Adrenal gland (tissue), 12 donors: Measurements from ENCODE around the gene NOS3. TPM values are rescaled to one million over a fixed set of nuclear protein-coding genes. Genes with fewer than 3 reads are reported as not detected.
"Not testable (repeated sequence)": the region's sequence is repeated elsewhere in the genome, so short reads cannot be mapped to it uniquely, and the experiment has no call there.

ENCODE experiments used
- DNase-seq, 7 donors: peaks; one replicate each; pipeline ENCODE4 v3.0.0-alpha.2; 2019 to 2020
- H3K27ac ChIP-seq, 5 donors: fragments of 200-600 bp; sonication (generic) in 4 of 5; 1 replicate in 3 of 5; 2 replicates in 2 of 5; pipeline versions ENCODE4 v1.5.1 to v1.8.0; 2016 to 2020; ENCODE audit warnings: mild to moderate bottlenecking in 1 of 5
- H3K27me3 ChIP-seq: fragments of 200-600 bp; 2 replicates; pipeline ENCODE4 v1.8.0; 2021
- H3K36me3 ChIP-seq, 2 donors: fragments of 200-600 bp; replicated peaks in 1 of 2; 1 replicate in 1 of 2; 2 replicates in 1 of 2; pipeline versions ENCODE4 v1.5.1 to v1.8.0; 2018 to 2022
- H3K4me1 ChIP-seq, 2 donors: fragments of 200-600 bp; replicated peaks in 1 of 2; 1 replicate in 1 of 2; 2 replicates in 1 of 2; pipeline versions ENCODE4 v1.5.1 to v1.8.0; 2018 to 2021
- H3K4me3 ChIP-seq, 4 donors: fragments of 200-600 bp; sonication (generic) in 3 of 4; one replicate each; pipeline ENCODE4 v1.5.1; 2016 to 2018
- H3K9me3 ChIP-seq, 3 donors: fragments of 200-600 bp; sonication (generic) in 1 of 3; replicated peaks in 1 of 3; 1 replicate in 2 of 3; 2 replicates in 1 of 3; pipeline versions ENCODE4 v1.5.1 to v1.8.0; 2016 to 2021
- POLR2A ChIP-seq, 2 donors: fragments of 450-650 bp; IDR thresholded peaks; one replicate each; pipeline ENCODE4 v1.6.1; 2017; ENCODE audit warnings: antibody characterized with exemption in 2 of 2, mild to moderate bottlenecking in 2 of 2, moderate library complexity in 1 of 2
- WGBS, 4 donors: extraction: QIAGEN DNeasy Blood & Tissue Kit in 2 of 4; methylation state at CpG; one replicate each; pipeline versions ENCODE4 v1.1.5 to v1.1.7; 2013 to 2017; 5-methylcytosine and 5-hydroxymethylcytosine counted together
- intact Hi-C, 2 donors: fragments of 100-400 bp; cut with DNase I; formaldehyde crosslinking; loops; one replicate each; pipeline versions ENCODE4 v1.14.1 to v1.15.0; 2022 to 2023
- polyA plus RNA-seq, 3 donors: library from polyadenylated mRNA; stranded (reverse); fragments of 200-250 nt in 2 of 3; fragments of 350-450 nt in 1 of 3; fragmentation: Illumina TruSeq in 1 of 3; extraction: RNeasy Lipid Tissue Mini Kit (QIAGEN cat#74804) in 1 of 3; gene quantifications; one replicate each; pipeline ENCODE4 v1.2.3, GENCODE V29; 2013 to 2014
- total RNA-seq, 9 donors: library from RNA; depleted of rRNA in 4 of 9; stranded (reverse); fragments of >200 nt in 4 of 9; fragments of 120-200 nt in 1 of 9; fragmentation: NEBNext Ultra II Directional in 1 of 9; extraction: Animal tissue kit (Norgen Biotek cat#: 25700) in 1 of 9; gene quantifications; one replicate each; pipeline versions ENCODE4 v1.1.0 to v1.2.4, GENCODE V29; 2013 to 2023
- TF ChIP-seq, protein P1 (sequence below), 6 experiments: fragments of 450-650 bp in 4 of 6; fragments of 200-600 bp in 2 of 6; sonication (generic) in 1 of 6; IDR thresholded peaks; 1 replicate in 5 of 6; 2 replicates in 1 of 6; pipeline versions ENCODE4 v1.5.1 to v1.8.0; 2016 to 2021; ENCODE audit warnings: antibody characterized with exemption in 6 of 6, mild to moderate bottlenecking in 2 of 6, moderate library complexity in 1 of 6
- donor health status: healthy with polysubstance abuse.
- donor health status: Bipolar disorder and iron deficiency.
- donor health status: DM: yes; HTN: yes; CAD: no.
- donor health status: DM: no; HTN: no; CAD: no.
- donor health status: DM: no; HTN: no; CAD: no.
- donor health status: DM: yes; HTN: yes; CAD: no.

Gene NOS3
- total and polyA plus RNA-seq, 12 donors: 2.2 to 26.5 (median 15.1) TPM

GRCh38 chr7:151040616-151041375, 50.0 kb downstream of the NOS3 start:
- H3K36me3 ChIP-seq: peaks cover 0 to 29% of the 10 kb centered on the region in 2 donors
- DNase-seq: no peak
- peaks cover 13 to 17% of the 10 kb centered on the region in 2 donors for H3K4me1 ChIP-seq
- TF ChIP-seq, protein P1, sequence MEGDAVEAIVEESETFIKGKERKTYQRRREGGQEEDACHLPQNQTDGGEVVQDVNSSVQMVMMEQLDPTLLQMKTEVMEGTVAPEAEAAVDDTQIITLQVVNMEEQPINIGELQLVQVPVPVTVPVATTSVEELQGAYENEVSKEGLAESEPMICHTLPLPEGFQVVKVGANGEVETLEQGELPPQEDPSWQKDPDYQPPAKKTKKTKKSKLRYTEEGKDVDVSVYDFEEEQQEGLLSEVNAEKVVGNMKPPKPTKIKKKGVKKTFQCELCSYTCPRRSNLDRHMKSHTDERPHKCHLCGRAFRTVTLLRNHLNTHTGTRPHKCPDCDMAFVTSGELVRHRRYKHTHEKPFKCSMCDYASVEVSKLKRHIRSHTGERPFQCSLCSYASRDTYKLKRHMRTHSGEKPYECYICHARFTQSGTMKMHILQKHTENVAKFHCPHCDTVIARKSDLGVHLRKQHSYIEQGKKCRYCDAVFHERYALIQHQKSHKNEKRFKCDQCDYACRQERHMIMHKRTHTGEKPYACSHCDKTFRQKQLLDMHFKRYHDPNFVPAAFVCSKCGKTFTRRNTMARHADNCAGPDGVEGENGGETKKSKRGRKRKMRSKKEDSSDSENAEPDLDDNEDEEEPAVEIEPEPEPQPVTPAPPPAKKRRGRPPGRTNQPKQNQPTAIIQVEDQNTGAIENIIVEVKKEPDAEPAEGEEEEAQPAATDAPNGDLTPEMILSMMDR (IDR thresholded peaks at IDR 0.05): no peak
- no peak for TF ChIP-seq POLR2A (IDR thresholded peaks at IDR 0.05)
- 89 to 93% (median 92%) methylated on average over 23 to 30 of the region's 30 CpGs for WGBS, 4 donors
- no peaks in the 10 kb centered on the region for H3K9me3 ChIP-seq
- no peak overlapping the region for H3K4me3 ChIP-seq
- H3K27me3 ChIP-seq: no peaks in the 10 kb centered on the region
- no peak overlapping the region for H3K27ac ChIP-seq
- intact Hi-C loops: no loop called here

DNA sequence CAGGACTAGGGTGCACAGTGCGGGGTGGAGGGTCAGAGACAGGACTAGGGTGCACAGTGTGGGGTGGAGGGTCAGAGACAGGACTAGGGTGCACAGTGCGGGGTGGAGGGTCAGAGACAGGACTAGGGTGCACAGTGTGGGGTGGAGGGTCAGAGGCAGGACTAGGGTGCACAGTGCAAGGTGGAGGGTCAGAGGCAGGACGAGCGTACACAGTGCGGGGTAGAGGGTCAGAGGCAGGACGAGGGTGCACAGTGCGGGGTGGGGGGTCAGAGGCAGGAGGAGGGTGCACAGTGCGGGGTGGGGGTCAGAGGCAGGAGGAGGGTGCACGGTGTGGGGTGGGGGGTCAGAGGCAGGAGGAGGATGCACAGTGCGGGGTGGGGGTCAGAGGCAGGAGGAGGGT, 52.6 kb downstream of the NOS3 start:
- intact Hi-C loops, H3K9me3 ChIP-seq, H3K4me3 ChIP-seq, DNase-seq, H3K27ac ChIP-seq, H3K27me3 ChIP-seq: not testable (repeated sequence)
- 86 to 96% (median 92%) methylated on average over 9 to 10 of the region's 10 CpGs for WGBS, 4 donors
- Histone ChIP-seq H3K4me1 (peaks cover 13 to 15% of the 10 kb centered on the region in 2 donors), H3K36me3 (peaks cover 0 to 11% of the 10 kb centered on the region in 2 donors)

- TF ChIP-seq POLR2A (IDR thresholded peaks at IDR 0.05): no peak
- TF ChIP-seq, protein P1 (IDR thresholded peaks at IDR 0.05): no peak
- intact Hi-C loops: no loop called here
- Histone ChIP-seq H3K9me3 (no peaks in the 10 kb centered on the region), H3K4me1 (peaks cover 9 to 10% of the 10 kb centered on the region in 2 donors), H3K27ac (no peak overlapping the region), H3K36me3 (peaks cover 0 to 11% of the 10 kb centered on the region in 2 donors), H3K27me3 (no peaks in the 10 kb centered on the region), H3K4me3 (no peak overlapping the region)
- DNase-seq: no peak
- 93 to 96% (median 95%) methylated on average over 12 to 20 of the region's 20 CpGs for WGBS, 4 donors
Measured at GRCh38 chr7:151043959-151044358, 53.1 kb downstream of the NOS3 start.

DNA sequence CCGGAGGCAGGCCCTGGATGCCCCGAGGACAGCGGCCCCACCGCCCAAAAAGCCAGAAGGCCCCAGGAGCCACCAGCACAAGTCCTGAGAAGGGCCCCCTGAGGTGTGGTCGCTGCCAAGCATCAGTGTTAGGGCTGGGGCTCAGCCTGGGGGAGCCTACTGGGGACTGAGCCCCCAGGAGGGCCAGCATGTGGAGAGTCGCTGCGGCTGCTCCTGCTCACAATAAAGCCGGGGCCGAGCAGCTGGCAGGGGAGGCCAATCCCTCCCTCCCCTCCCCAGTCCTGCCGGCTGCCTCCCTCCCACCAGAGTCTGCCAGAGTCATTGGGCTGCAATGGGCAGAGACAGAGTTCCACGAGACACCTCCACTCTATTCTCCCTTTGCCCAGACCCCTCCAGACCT, 54.4 kb downstream of the NOS3 start:
- peaks cover 0 to 11% of the 10 kb centered on the region in 2 donors for H3K36me3 ChIP-seq
- intact Hi-C loops: no loop called here

More for the DNA sequence above, 54.4 kb downstream of the NOS3 start:
- no peaks in the 10 kb centered on the region for H3K27me3 ChIP-seq
- H3K9me3 ChIP-seq: no peaks in the 10 kb centered on the region
- no peak for DNase-seq
- H3K4me1 ChIP-seq: no peaks in the 10 kb centered on the region
- H3K27ac ChIP-seq: no peak overlapping the region
- 86 to 94% (median 92%) methylated on average over 2 to 11 of the region's 11 CpGs for WGBS, 4 donors
- TF ChIP-seq, protein P1 (IDR thresholded peaks at IDR 0.05): no peak
- TF ChIP-seq POLR2A (IDR thresholded peaks at IDR 0.05): no peak
- H3K4me3 ChIP-seq: no peak overlapping the region
